CD4-positive, alpha-beta T cell (primary cell): ENCODE results near the gene CLEC18B. TPM values are rescaled to one million over a fixed set of nuclear protein-coding genes. Genes with fewer than 3 reads are reported as not detected.
"Not testable (repeated sequence)": the region's sequence is repeated elsewhere in the genome, so short reads cannot be mapped to it uniquely, and the experiment has no call there.

Source experiments
- ATAC-seq: fragments of 200-7000 bp; cut with Tn5 transposase; one replicate; pipeline ENCODE4 v1.10.0; 2022; ENCODE audit warnings: mild to moderate bottlenecking; ENCODE audit not compliant: poor library complexity
- CTCF ChIA-PET: fragments of 350-600 bp; sonication (Branson Sonifier 250); formaldehyde crosslinking; loops from one replicate; lab custom pipeline; 2021; ENCODE audit warnings: antibody characterized with exemption, inconsistent platforms; lab: Charles Lee
- POLR2A ChIA-PET: fragments of 350-600 bp; sonication (Branson Sonifier 250); formaldehyde crosslinking; loops from one replicate; lab custom pipeline; 2021; ENCODE audit warnings: antibody characterized with exemption, inconsistent platforms; lab: Charles Lee
- DNase-seq, 14 experiments: peaks; one replicate each; pipeline ENCODE4 v3.0.0-alpha.2; 2013 to 2020; ENCODE audit warnings: mixed read lengths in 2 of 14
- H3K27ac ChIP-seq, 2 donors: one replicate each; pipeline versions ENCODE4 v1.5.1 to v1.7.0; 2013; ENCODE audit warnings: low read length in 2 of 2, low read depth in 1 of 2, mild to moderate bottlenecking in 1 of 2
- H3K27me3 ChIP-seq, 2 experiments: 1 replicate in 1 of 2; 2 replicates in 1 of 2; pipeline versions ENCODE4 v1.6.1 to v1.7.0; 2013; ENCODE audit warnings: low read length in 2 of 2, control low read depth in 1 of 2, mild to moderate bottlenecking in 1 of 2, moderate library complexity in 1 of 2; ENCODE audit not compliant: insufficient read depth in 2 of 2, control insufficient read depth in 1 of 2
- H3K36me3 ChIP-seq: one replicate; pipeline ENCODE4 v1.6.1; 2013; ENCODE audit warnings: low read length, control low read depth; ENCODE audit not compliant: insufficient read depth
- H3K4me1 ChIP-seq: one replicate; pipeline ENCODE4 v1.6.1; 2013; ENCODE audit warnings: low read length, control low read depth; ENCODE audit not compliant: insufficient read depth
- H3K4me3 ChIP-seq: one replicate; pipeline ENCODE4 v1.5.1; 2013; ENCODE audit warnings: mild to moderate bottlenecking, low read length, moderate library complexity
- H3K9me3 ChIP-seq, 2 experiments: 1 replicate in 1 of 2; 2 replicates in 1 of 2; pipeline versions ENCODE4 v1.6.1 to v1.7.0; 2013; ENCODE audit warnings: low read length in 2 of 2, mild to moderate bottlenecking in 2 of 2, control low read depth in 1 of 2, moderate library complexity in 1 of 2; ENCODE audit not compliant: control insufficient read depth in 1 of 2, insufficient read depth in 1 of 2
- H3K27ac Mint-ChIP-seq: one replicate; pipeline ENCODE4 v1.8.0; 2020; ENCODE audit warnings: mixed read lengths
- H3K27me3 Mint-ChIP-seq: one replicate; pipeline ENCODE4 v1.8.0; 2021; ENCODE audit warnings: mixed read lengths
- H3K36me3 Mint-ChIP-seq: one replicate; pipeline ENCODE4 v1.8.0; 2021; ENCODE audit warnings: low read depth, mixed read lengths
- H3K4me1 Mint-ChIP-seq: one replicate; pipeline ENCODE4 v1.8.0; 2021; ENCODE audit warnings: low read depth, mixed read lengths
- H3K4me3 Mint-ChIP-seq: one replicate; pipeline ENCODE4 v1.8.0; 2020; ENCODE audit warnings: mild to moderate bottlenecking, mixed read lengths
- H3K9me3 Mint-ChIP-seq: one replicate; pipeline ENCODE4 v1.8.0; 2020; ENCODE audit warnings: mixed read lengths
- intact Hi-C, 2 experiments: fragments of 100-400 bp; cut with DNase I in 1 of 2; cut with micrococcal nuclease in 1 of 2; formaldehyde crosslinking; loops; one replicate each; pipeline versions ENCODE4 v1.15.1 to v1.9.0; 2023 to 2025; cut with DNase I, micrococcal nuclease
- total RNA-seq, 174 experiments: library from RNA in 2 of 174; stranded (reverse) in 2 of 174; gene quantifications; one replicate each; pipeline ENCODE4 v1.2.3 and lab custom pipeline; 2021 to 2026
- TF ChIP-seq, protein P1 (sequence below): fragments of 200-600 bp; IDR thresholded peaks from one replicate; pipeline ENCODE4 v1.8.0; 2022; ENCODE audit warnings: antibody characterized with exemption, mild to moderate bottlenecking

The CLEC18B gene
- total RNA-seq, 2 experiments from 2014 or later, result 1.1 TPM

DNA sequence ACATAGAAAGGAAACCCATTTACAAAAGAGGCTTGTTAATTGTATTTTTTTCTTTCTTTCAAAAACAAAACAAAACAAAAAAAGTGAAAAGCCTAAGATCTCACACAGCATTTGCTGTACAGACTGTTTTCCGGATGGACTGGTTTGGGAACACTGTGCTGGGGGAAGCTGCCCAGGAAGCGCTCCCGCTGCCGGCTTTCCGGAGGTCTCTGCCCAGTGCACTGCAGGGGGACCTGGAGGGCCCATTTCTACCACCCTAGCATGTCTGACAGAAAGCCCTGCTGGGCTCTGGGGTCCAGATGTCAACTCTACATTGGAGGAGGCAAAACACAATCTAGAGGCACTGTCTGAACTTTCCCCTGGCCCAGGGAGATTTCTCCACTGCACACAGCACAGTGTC, 26.3 kb upstream of the CLEC18B start:
- Mint-ChIP-seq H3K36me3 (peaks cover 60% of the 10 kb centered on the region), H3K27me3 (no peaks in the 10 kb centered on the region), H3K4me3 (no peak overlapping the region), H3K27ac (no peak overlapping the region), H3K9me3 (no peaks in the 10 kb centered on the region), H3K4me1 (peaks cover 3% of the 10 kb centered on the region)
- ChIA-PET CTCF (no interaction called here), POLR2A (no interaction called here)
- Histone ChIP-seq H3K27me3 (no peaks in the 10 kb centered on the region), H3K4me3 (no peak overlapping the region), H3K4me1 (no peaks in the 10 kb centered on the region), H3K27ac (no peak overlapping the region), H3K36me3 (peaks cover 47% of the 10 kb centered on the region), H3K9me3 (no peaks in the 10 kb centered on the region)
- TF ChIP-seq, protein P1, sequence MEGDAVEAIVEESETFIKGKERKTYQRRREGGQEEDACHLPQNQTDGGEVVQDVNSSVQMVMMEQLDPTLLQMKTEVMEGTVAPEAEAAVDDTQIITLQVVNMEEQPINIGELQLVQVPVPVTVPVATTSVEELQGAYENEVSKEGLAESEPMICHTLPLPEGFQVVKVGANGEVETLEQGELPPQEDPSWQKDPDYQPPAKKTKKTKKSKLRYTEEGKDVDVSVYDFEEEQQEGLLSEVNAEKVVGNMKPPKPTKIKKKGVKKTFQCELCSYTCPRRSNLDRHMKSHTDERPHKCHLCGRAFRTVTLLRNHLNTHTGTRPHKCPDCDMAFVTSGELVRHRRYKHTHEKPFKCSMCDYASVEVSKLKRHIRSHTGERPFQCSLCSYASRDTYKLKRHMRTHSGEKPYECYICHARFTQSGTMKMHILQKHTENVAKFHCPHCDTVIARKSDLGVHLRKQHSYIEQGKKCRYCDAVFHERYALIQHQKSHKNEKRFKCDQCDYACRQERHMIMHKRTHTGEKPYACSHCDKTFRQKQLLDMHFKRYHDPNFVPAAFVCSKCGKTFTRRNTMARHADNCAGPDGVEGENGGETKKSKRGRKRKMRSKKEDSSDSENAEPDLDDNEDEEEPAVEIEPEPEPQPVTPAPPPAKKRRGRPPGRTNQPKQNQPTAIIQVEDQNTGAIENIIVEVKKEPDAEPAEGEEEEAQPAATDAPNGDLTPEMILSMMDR, result no peak
- intact Hi-C loops, result no loop called here
- no peak for ATAC-seq
- no peak for DNase-seq

DNA sequence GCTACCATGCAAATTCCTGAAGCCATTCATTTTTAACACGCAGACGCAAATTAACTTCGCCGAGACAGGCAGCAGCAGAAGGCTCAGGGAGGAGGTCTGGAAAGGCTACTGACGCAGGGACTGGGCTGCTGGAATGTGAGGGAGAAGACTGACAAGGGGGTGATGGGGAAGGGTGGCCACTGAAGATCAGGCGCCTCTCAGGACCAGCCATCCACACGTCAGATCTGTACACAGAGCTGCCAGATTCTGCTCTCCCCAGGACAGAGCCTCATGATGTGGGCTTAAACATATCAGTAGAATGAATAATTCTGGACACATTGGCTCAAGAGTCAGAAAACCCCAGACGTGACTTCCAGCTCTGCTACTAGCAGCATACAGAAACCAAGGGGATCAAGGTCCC, 25.6 kb upstream of the CLEC18B start:
- POLR2A ChIA-PET, result no interaction called here
- TF ChIP-seq, protein P1, result no peak
- H3K9me3 ChIP-seq, result no peaks in the 10 kb centered on the region
- no peak overlapping the region for H3K27ac ChIP-seq
- no peak overlapping the region for H3K4me3 Mint-ChIP-seq
- CTCF ChIA-PET, result no interaction called here
- H3K27me3 Mint-ChIP-seq, result no peaks in the 10 kb centered on the region
- no peaks in the 10 kb centered on the region for H3K27me3 ChIP-seq
- no peak overlapping the region for H3K4me3 ChIP-seq
- H3K4me1 Mint-ChIP-seq, result peaks cover 4% of the 10 kb centered on the region
- H3K36me3 ChIP-seq, result peaks cover 40% of the 10 kb centered on the region
- H3K36me3 Mint-ChIP-seq, result peaks cover 55% of the 10 kb centered on the region
- intact Hi-C loops, result no loop called here
- ATAC-seq (no peak), DNase-seq (no peak)
- H3K27ac Mint-ChIP-seq, result no peak overlapping the region
- no peaks in the 10 kb centered on the region for H3K4me1 ChIP-seq
- no peaks in the 10 kb centered on the region for H3K9me3 Mint-ChIP-seq

- ATAC-seq, intact Hi-C loops, H3K4me3 ChIP-seq, H3K27ac Mint-ChIP-seq, POLR2A ChIA-PET, H3K4me3 Mint-ChIP-seq, DNase-seq, H3K9me3 Mint-ChIP-seq, H3K4me1 ChIP-seq, H3K27me3 ChIP-seq, H3K9me3 ChIP-seq, CTCF ChIA-PET, H3K27me3 Mint-ChIP-seq, H3K27ac ChIP-seq: not testable (repeated sequence)
- peaks cover 38% of the 10 kb centered on the region for H3K36me3 Mint-ChIP-seq
- H3K4me1 Mint-ChIP-seq, result peaks cover 14% of the 10 kb centered on the region
- peaks cover 15% of the 10 kb centered on the region for H3K36me3 ChIP-seq
Observed at GRCh38 chr16:74443624-74444346, 22.5 kb upstream of the CLEC18B start.

GRCh38 chr16:74439685-74440084, 18.4 kb upstream of the CLEC18B start:
- TF ChIP-seq, protein P1, result no peak
- H3K4me1 ChIP-seq, result peaks cover 20% of the 10 kb centered on the region
- no peak overlapping the region for H3K4me3 Mint-ChIP-seq
- intact Hi-C loops, result no loop called here
- H3K27ac Mint-ChIP-seq, result peak overlapping the region; percentile 75
- H3K9me3 Mint-ChIP-seq, result no peaks in the 10 kb centered on the region
- no peak overlapping the region for H3K27ac ChIP-seq
- peaks cover 20% of the 10 kb centered on the region for H3K4me1 Mint-ChIP-seq
- peaks cover 23% of the 10 kb centered on the region for H3K36me3 Mint-ChIP-seq
- DNase-seq (no peak), ATAC-seq (no peak)
- POLR2A ChIA-PET, result no interaction called here
- no peaks in the 10 kb centered on the region for H3K36me3 ChIP-seq
- CTCF ChIA-PET, result interaction anchor here (0.7 kb wide), 1 partner anchor 760 kb away, joined by 3 read pairs; no protein-coding TSS in a partner anchor
- H3K27me3 Mint-ChIP-seq, result no peaks in the 10 kb centered on the region
- H3K4me3 ChIP-seq, result no peak overlapping the region
- H3K9me3 ChIP-seq, result no peaks in the 10 kb centered on the region
- H3K27me3 ChIP-seq, result no peaks in the 10 kb centered on the region
